NOMO-1 treated with dmso at 0.1 percent for 144 hours (cell line): ENCODE data around the gene MAIP1.
A peak's percentile ranks its signal among the peaks of the same experiment; 100 is the strongest.

ENCODE experiments used
- DNase-seq: peaks from one replicate; lab custom pipeline; 2025; ENCODE audit not compliant: unreplicated experiment; lab: John Stamatoyannopoulos, UW

MAIP1 gene

DNA sequence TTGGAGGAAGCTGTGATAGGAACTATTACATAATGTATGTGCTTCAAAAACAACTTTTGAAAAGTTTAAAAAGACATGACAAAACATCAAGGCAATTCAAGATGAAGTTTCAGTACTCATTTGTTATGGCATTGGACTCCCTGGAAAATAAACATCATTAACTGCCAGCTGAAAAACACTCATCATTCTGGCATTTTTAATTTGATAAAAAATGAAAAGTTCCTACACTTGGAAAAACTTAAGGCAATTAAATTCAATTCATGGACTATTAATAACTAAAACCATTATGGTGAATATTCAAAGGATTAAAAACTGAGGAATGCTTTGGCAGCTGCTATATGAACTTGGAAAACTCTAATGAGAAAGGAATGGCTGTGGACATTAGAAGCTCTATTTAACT lies 8.5 kb upstream of the MAIP1 start:
- DNase-seq = no peak

DNA sequence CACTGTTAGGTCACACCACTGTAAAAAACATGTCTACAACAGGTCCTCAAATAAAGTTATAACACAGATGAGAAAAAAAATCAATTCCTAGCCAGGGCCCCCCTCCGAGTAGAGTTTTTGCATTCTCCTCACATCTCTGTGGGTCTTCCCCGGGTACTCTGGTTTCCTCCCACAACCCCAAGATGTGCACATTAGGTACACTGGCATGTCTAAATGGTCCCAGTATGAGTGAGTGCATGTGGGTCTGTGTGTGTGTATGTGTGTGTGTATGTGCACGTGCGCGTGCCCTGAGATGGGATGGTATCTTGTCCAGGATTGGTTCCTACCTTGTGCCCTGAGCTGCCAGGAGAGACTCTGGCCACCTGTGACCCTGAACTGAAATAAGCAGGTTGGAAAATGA lies 5.0 kb upstream of the MAIP1 start:
- DNase-seq = no peak

DNA sequence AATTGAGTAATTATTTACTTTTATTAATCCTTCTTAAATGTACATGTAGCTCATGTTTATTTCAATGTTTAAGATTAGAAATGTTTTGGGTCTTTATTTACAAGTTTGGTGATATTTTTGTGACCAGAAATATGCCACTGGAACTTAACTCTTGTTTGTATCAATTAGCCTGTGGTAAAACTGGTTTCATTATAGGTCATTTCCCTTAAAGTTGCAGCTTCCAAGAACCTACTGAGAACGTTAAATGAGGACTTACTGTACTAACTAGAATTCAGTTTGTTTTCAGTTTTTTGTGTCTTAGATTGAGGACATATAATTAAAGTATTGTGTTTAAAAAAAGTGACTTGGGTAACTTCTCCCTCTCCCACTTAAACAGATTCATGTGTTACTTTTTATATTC lies 4.4 kb upstream of the MAIP1 start:
- DNase-seq = no peak

DNA sequence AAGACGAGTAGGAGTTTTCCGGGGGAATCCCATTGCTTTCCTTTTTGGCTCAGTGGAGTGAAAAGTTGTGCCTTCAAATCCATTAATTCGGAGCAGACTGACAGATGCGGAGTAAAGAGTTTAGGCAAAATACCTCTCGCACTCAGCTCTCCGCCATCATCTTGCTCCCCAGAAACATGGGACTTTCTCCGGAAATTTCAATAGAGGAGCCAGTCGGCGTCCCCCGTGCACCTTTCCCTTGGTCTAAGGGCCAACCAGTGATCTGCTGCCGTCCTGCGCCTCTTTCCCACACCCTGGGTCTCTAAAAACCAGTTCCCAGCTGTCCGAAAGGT lies 409 bp upstream of the MAIP1 start:
- DNase-seq = peak; percentile 52

DNA sequence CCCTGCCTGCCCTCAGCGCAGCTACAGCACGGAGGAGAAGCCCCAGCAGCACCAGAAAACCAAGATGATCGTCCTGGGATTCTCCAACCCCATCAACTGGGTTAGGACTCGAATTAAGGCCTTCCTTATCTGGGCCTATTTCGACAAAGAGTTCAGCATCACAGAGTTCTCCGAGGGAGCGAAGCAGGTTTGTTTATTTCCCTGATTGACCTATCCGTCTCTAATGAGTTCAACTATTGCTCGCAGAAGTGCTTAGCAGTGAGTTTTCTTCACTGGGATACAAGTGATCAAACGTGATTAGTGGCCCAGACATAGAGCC lies 639 bp downstream of the MAIP1 start:
- no peak for DNase-seq

DNA sequence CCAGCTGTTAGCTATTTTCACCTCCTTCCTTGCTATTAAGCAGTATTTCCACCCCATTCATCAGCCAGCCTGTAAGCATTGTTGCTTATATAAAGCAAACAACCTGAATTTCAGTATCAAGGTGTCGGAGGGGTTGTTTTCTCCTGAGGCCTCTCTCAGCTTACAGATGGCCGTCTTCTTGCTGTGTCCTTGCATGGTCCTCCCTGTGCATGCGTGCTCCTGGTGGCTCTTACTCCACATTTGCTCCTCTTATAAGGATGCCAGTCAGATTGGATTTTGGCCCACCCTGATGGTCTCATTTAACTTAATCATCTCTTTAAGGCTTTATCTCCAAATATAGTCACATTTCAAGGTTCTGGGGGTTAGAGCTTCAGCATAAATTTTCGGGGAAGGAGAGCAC lies 2.6 kb downstream of the MAIP1 start:
- no peak for DNase-seq

DNA sequence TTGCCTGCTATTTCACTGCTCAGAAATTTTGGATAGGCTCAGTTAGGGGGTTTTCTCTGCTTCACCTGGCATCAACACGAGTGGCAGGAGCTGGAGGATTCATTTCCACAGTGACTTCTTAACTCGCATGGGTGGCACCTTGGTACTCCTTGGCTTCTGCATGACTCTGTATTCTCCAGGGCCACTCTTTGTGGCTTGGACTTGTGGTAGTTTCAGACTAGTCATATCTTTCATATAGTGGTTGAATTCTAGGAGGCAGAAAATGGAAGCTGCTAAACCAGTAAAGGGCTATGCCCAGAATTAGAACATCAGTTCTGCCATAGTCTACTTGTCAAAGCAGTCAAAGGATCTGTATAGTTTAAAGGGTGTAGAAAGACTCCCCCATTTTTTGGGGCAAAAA lies 6.8 kb downstream of the MAIP1 start:
- no peak for DNase-seq

DNA sequence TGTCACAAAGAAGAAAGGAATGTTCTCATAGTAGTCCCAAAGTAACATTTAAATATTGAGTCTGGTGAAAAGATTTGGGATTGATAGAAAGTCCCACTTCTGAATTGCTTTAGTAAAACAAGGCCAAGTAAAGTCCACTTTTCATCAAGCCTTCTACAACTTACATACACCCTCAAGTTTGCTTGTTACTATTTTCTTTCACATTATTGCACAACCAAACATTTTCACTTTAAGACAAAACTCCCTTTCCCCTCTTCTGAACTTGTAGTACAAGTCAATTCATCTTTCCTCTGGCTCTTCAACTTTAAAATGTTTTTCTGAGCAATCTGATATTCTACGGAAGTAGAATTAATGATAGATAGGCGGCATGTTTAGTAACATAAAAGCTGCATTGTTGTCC lies 11.0 kb downstream of the MAIP1 start:
- no peak for DNase-seq

DNA sequence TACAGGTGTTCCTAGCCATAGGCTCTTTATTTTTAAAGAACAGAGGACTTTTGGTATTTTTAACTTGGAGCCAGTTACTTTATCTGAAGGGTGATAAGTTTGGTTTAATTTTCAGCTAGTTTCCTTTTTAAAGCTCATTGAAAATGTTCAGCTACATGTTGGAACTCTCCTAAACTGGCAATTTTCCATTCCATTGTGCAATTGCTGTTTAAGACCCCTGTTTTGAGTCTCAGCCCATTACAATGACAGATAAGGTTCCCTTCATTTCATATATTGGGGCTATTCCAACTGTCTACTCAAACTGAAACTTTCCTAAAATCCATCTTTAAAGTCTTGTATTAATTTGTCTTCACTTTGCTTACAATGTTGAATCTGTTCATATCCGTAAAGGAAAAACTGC lies 11.6 kb downstream of the MAIP1 start:
- DNase-seq = no peak

DNA sequence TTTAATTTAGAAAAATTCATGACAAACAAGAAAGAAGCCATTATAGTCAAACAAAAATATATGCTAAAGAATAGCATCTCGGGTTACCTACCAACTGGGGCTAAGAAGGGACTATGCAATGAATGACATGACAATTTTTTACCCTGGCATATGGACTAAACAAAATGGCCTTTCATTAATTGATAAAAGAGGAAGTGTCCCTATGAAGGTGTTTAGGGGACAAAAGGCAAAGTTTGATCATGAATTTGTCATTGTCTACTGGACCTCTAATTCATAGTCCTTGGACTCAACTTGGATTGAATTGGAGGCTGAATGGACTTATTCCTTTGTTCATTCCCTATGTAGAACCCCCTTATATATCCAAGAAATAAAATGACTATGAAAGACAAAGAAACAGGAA lies 12.7 kb downstream of the MAIP1 start:
- DNase-seq = no peak

DNA sequence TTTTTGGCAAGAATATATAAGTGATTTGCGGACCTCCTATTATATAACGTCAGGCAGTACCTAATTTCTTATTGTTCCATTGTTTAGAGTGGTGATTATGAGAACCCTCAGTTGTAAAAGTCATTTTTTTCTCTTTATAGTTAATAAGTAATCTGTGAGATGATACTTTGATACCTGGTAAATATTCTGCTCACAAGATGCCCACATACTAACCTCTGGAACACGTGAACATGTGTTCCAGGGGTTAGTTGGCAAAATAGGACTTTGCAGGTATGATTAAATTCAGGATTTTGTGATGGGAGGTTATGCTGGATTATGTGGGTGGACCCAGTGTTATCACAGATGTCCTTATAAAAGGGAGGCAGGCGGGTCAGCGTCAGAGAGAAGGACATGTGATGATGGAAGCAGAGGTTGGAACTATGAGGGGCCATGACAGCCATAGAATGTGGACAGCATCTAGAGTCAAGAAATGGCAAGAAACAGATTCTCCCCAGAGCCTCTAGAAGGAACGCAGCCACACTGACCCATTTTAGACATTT lies 16.8 kb downstream of the MAIP1 start:
- DNase-seq = no peak

DNA sequence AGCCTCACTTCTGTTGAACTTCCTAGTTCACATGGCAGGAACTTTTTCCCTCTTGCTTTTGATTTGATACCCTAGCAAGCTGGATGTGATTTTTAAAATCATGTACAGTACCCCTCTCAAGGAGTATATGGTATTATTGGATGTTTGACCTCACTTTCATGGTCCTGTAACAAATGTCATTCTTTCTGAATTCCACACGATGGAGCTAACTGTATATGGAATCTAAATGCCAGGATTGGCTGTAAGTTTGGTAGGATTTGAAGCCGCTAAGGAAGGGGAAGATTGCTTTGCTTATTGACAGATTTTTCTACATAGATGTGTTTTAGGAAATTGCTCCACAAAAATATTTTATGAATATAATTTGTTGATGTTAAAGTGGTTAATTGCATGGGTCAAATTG lies 18.3 kb downstream of the MAIP1 start:
- DNase-seq = peak; percentile 11

DNA sequence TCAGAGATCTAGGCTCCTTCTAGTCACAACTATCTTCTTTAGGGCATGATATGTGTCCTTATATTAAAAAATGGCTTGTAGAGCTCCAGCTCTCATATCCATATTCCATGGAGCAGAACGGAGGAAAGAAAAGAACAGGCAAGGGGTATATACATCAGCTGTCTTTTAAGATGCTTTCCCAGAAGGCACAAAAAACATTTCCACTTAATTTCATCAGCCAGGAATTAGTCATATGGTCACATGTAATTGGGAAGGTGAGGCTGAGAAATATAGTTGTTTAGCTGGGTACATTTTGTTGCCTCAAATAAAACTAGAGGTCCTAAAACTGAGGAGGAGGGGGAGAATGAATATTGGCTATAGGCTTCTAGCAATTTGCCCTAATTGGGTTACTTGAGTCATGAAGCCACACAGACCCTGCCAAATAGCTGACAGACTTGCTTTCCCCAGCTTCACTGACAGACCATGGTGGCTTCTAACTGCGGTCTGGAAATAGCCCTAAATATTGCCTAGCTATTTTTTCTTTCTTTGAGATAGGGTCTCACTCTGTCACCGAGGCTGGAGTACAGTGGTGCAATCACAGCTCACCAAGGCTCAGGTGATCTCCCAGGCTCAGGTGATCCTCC lies 20.0 kb downstream of the MAIP1 start:
- no peak for DNase-seq

DNA sequence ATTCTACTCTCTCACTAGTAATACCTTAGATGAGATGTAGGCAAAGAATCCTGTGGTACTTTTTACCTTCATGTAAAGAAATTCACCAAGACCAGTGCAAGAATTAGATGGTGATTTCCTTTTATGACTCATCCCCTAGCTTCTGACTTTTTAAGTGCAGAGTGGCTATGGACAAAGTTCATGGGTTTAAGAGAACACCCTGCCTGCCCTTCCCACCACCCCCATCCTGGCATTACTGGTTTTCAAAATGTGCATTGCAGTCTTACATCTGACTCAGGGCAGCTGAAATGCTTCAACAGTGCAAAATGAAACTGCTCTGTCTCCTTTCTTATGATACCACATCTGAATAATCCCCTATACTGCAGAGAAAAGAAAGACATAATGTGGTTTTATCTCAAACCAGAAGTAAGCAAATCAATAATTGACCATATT lies 22.6 kb downstream of the MAIP1 start:
- no peak for DNase-seq

DNA sequence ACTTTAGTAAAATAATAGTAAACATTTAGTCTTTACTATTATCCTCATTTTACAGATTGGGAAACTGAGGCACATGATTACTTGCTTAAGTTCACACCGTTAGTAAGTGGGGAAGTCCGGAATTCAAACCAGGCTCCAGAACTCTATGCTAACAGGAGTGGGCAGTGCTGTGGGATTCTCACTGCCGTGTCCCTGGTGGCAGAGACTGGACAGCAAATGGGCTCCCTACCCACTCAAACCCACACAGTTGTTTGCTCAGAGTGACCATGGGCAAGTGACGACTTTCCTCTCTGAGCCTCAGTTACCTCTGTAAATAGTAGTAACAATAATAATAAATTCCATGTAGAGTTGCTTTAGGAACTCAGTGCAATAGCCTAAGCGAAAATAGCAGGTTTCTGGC lies 24.0 kb downstream of the MAIP1 start:
- no peak for DNase-seq

DNA sequence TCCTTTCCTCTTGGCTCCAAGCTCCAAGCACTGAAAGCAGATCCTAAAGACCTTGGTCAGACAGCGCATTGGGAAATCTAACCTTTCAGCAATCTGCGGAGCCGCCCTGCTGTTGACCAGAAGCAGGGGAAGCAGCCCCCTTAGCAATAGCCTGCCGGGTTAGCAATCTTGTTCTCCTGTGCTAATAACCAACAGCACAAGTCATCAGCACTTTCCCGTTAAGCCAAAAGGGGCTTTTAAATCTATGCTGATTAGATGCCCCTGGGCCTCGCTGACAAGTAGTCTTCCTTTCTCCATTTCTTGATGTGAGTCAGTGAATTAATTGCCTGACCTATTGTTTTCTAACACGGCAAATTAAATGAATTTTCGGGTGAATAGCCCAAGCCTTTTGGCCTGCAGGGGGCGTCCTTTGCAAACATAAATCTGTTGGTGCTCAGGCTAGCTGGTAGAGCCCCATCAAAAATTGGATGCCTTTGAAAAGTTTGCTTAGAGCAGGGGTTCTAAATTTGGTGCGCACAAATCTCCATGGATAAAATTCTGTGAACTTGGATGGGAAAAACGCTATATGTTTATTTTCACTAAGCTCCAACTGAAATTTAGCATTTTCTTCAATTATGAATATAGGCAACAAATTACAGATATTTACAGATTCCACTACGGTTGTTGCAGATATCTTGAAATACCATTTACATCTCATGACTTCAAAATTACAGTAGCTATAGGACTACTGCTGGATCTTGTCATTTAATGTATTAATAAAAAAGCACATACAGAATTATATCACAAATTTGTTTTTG lies 24.6 kb downstream of the MAIP1 start:
- peak; percentile 28 for DNase-seq

DNA sequence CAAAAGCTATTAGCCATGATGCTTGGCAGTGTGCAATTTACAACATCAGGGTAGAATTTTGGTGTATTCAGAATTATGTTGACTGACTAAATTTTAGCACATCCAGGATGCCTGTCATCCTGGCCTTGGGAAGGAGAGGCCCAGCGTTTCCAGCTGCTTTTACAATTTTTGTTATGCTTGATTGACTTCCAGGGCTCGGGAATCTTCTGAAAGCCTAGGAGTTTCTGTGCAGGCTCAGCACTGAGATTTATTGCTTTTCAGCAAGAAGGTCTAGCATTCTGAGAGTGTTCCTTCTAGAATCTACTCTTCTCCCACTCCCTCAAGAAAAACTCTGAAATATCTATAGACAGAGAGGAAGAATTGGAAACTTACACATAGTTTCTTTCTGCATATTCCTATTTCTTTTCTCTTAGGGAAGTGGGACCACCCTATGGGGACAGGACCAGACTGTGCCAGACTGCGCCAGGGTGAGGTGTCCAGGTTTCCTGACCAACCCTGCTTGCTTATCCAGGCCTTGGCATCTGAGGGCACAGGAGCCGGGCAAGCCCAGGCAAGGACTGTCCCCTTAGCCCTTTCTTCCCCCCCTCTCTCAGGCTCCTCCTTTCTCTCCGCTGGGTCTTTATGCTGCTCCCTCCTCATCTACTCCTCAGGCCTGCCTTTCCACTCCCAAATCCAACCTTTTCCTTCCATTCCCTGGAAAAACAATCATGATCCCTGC lies 26.9 kb downstream of the MAIP1 start:
- DNase-seq = no peak

DNA sequence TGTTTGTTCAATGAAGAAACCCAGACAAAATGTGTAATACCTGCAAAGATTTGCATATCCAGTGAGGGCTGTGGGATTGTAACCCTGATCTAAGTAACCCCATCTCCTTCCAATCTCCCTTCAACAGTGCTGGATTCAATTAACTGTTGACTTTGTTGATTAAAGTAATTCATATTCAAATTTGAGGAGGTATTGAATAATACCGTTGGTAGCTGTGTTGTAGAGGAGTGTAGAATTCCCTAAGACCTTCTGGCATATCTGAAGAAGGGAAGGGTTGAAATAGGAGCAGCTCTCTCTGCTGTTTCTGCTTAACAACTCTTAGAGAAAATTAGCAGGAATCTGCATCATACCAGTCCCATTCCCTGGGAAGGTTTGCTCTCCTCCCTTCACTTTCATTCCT lies 28.2 kb downstream of the MAIP1 start:
- DNase-seq = no peak

DNA sequence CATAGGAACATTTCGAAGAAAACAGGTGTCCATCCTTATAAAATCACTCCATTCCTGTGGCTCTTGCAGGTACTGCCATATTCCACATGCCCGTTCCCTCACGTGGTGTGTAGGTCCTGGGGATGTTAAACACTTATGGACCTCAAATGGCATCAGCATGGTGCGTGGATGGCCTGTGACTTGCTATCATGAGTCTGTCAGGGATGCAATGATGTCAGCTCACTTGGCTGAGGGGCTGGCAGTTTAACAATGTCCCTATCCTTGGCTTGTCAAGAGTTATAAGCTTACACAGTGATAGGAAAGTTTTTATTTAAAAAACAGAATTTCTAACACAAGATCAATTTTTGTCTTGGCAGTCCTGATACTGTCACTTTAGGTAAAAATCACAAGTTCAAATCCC lies 28.8 kb downstream of the MAIP1 start:
- DNase-seq = no peak

DNA sequence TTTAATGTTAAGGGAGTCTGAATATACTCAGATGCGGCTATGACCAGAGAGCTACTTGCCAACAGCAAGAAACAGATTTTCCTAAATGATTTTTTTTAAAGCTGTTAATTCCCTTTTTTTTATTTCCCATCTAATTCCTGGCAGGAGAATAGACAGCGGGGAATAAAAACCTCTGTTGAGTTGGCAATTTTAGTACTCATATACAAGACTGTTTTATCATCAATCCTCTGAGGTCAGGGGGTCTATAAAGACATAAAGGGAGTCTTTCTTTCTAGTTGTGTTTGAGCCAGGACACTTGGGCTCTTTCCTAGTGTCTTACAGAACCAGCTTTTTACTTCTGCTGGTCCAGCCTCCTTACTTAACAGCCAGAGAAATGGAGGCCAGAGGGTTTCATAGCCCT lies 29.4 kb downstream of the MAIP1 start:
- DNase-seq = no peak

DNA sequence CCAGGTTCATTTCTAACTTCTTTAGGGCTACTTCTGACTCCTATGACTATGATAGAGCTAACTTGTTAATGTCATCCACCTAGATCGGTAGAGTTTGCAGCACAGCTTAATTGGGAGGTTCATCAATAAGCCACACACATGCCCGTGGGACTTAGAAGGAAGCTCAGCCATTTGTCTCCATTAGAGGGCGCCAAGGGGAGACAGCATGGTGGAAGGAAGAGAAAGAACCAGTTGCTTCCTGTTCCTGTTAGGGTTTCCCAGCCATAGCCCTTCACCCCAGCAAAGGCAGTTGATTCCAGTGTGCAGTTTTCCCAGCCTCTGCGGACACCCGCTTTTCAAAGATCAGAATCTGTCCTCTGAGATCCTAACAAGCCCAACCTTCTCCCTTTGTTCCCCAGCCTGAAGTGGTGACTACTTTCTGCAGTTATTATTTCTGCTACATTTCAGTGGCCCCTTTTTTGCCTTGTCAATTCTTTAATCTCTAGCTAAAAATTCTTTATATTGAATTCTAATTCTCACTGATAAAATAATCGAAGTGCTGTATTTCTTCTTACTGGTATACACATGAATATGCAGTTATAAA lies 30.3 kb downstream of the MAIP1 start:
- DNase-seq = peak; percentile 51

DNA sequence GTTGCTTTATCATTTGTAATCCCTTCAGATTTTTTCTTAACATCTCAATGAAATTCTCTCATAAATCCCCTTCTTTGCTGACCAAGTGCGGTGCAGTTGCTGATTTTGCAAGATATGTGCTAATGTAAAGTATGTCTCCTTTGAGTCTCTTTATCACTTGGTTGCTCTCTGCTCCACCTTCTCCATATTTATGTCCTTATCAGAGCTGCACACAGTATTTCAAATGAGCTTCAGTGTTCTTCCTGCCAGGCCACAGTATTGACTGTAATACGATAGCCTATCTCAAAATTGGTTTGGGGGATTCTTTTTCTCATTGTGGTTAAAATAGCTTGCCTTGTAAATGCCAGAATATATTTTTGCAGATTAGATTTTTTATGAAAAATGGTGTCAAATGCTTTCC lies 32.2 kb downstream of the MAIP1 start:
- DNase-seq = no peak
